HCT116 (cell line): ENCODE results near the gene DGCR8.

Experiments
- CBX3 ChIP-seq: IDR thresholded peaks from 2 replicates; pipeline ENCODE4 v1.6.1; 2012; ENCODE audit warnings: low read depth
- CTCF ChIP-seq, 3 experiments: fragments of 200-600 bp in 1 of 3; sonication (generic) in 1 of 3; IDR thresholded peaks in 2 of 3; conservative IDR thresholded peaks in 1 of 3; 2 replicates each; pipeline ENCODE4 v1.5.1; 2012 to 2017; ENCODE audit warnings: low read depth in 2 of 3, low read length in 2 of 3, antibody characterized with exemption in 1 of 3, borderline replicate concordance in 1 of 3, control low read depth in 1 of 3, mild to moderate bottlenecking in 1 of 3, mixed read lengths in 1 of 3, mixed run types in 1 of 3, moderate library complexity in 1 of 3; ENCODE audit not compliant: insufficient read depth in 1 of 3
- ELF1 ChIP-seq: IDR thresholded peaks from 2 replicates; pipeline ENCODE4 v1.6.1; 2012; ENCODE audit warnings: low read depth, borderline replicate concordance
- EZH2 ChIP-seq: fragments of 200-600 bp; sonication (generic); IDR thresholded peaks from 2 replicates; pipeline ENCODE4 v1.6.1; 2017; ENCODE audit warnings: antibody characterized with exemption, mixed run types
- EZH2phosphoT487 ChIP-seq: fragments of 200-600 bp; IDR thresholded peaks from 2 replicates; pipeline ENCODE4 v1.6.1; 2018; ENCODE audit warnings: antibody characterized with exemption, borderline replicate concordance
- JUND ChIP-seq: IDR thresholded peaks from 2 replicates; pipeline ENCODE4 v1.6.1; 2012
- MAX ChIP-seq: IDR thresholded peaks from 2 replicates; pipeline ENCODE4 v1.6.1; 2012
- POLR2A ChIP-seq: IDR thresholded peaks from 2 replicates; pipeline ENCODE4 v1.7.0; 2011; ENCODE audit warnings: borderline replicate concordance; ENCODE audit not compliant: insufficient read depth, insufficient read length; ENCODE audit errors: extremely low read depth
- POLR2AphosphoS5 ChIP-seq: IDR thresholded peaks from 2 replicates; pipeline ENCODE4 v1.6.1; 2011; ENCODE audit warnings: mild to moderate bottlenecking, low read depth, low read length, moderate library complexity
- SP1 ChIP-seq: IDR thresholded peaks from 2 replicates; pipeline ENCODE4 v1.6.1; 2012; ENCODE audit warnings: low read depth
- TCF7L2 ChIP-seq: IDR thresholded peaks from 2 replicates; pipeline ENCODE4 v1.7.0; 2011; ENCODE audit warnings: borderline replicate concordance, inconsistent platforms; ENCODE audit not compliant: insufficient read depth, insufficient read length; ENCODE audit errors: extremely low read depth
- YY1 ChIP-seq: IDR thresholded peaks from 2 replicates; pipeline ENCODE4 v1.6.1; 2011; ENCODE audit warnings: low read length, low read depth, moderate library complexity, mild to moderate bottlenecking; ENCODE audit not compliant: insufficient replicate concordance; ENCODE audit errors: extremely low read depth
- ZFX ChIP-seq: fragments of 450-650 bp; IDR thresholded peaks from 2 replicates; pipeline ENCODE4 v1.6.1; 2017
- ZNF274 ChIP-seq: fragments of 200-500 bp; sonication (Bioruptor generic); IDR thresholded peaks from 2 replicates; pipeline ENCODE4 v1.6.1; 2014; ENCODE audit warnings: mild to moderate bottlenecking, low read depth, low read length, inconsistent platforms

GRCh38 chr22:20099099-20099711 lies 19.2 kb downstream of the DGCR8 start:
- no peak for TF ChIP-seq CTCF (IDR thresholded peaks at IDR 0.05 in 2 of 3, conservative IDR thresholded peaks at IDR 0.05 in 1 of 3; ENCODE audit: borderline replicate concordance in 1 of 3, insufficient read depth in 1 of 3, low read depth in 2 of 3, low read length in 2 of 3)
- no peak for TF ChIP-seq MAX
- no peak for TF ChIP-seq POLR2A
- TF ChIP-seq EZH2, result no peak
- no peak for TF ChIP-seq TCF7L2
- TF ChIP-seq ZFX, result no peak
- no peak for TF ChIP-seq ELF1
- no peak for TF ChIP-seq ZNF274
- TF ChIP-seq POLR2AphosphoS5, result no peak
- no peak for TF ChIP-seq YY1
- TF ChIP-seq CBX3, result no peak
- TF ChIP-seq JUND, result no peak
- no peak for TF ChIP-seq EZH2phosphoT487
- TF ChIP-seq SP1, result no peak
